K562 (cell line): ENCODE data around the gene ZNF441. TPM values are rescaled to one million over a fixed set of nuclear protein-coding genes. Genes with fewer than 3 reads are reported as not detected.

Source experiments
- CBX3 ChIP-seq, 2 experiments: IDR thresholded peaks; 1 replicate in 1 of 2; 2 replicates in 1 of 2; pipeline ENCODE4 v1.6.1; 2012; ENCODE audit warnings: inconsistent platforms in 2 of 2, low read length in 2 of 2, borderline replicate concordance in 1 of 2, control low read depth in 1 of 2
- CC2D1A ChIP-seq: fragments of 450-650 bp; IDR thresholded peaks from 2 replicates; pipeline ENCODE4 v1.6.1; 2017; ENCODE audit warnings: mild to moderate bottlenecking
- EZH2 ChIP-seq: IDR thresholded peaks from 2 replicates; pipeline ENCODE4 v1.6.1; 2012; ENCODE audit warnings: low read depth, mild to moderate bottlenecking, inconsistent platforms, low read length, borderline replicate concordance
- GTF2A2 ChIP-seq: IDR thresholded peaks from 2 replicates; pipeline ENCODE4 v1.6.1; 2016; ENCODE audit warnings: mild to moderate bottlenecking, missing genetic modification characterization, missing compliant biosample characterization
- HDAC2 ChIP-seq: fragments of 450-650 bp; IDR thresholded peaks from 2 replicates; pipeline ENCODE4 v1.6.1; 2016; ENCODE audit warnings: mild to moderate bottlenecking
- JUN ChIP-seq, 2 experiments: sonication (generic) in 1 of 2; formaldehyde crosslinking in 1 of 2; IDR thresholded peaks; 2 replicates each; pipeline versions ENCODE4 v1.6.1 to v1.8.0; 2012 to 2022; ENCODE audit warnings: borderline replicate concordance in 2 of 2, mild to moderate bottlenecking in 2 of 2, improper control_type of control experiment in 1 of 2, low read depth in 1 of 2, low read length in 1 of 2, missing genetic modification reagents in 1 of 2
- L3MBTL2 ChIP-seq: fragments of 450-650 bp; IDR thresholded peaks from 2 replicates; pipeline ENCODE4 v1.6.1; 2016; ENCODE audit warnings: mild to moderate bottlenecking, moderate library complexity
- MTA2 ChIP-seq: fragments of 450-650 bp; IDR thresholded peaks from 2 replicates; pipeline ENCODE4 v1.6.1; 2016; ENCODE audit warnings: low read depth
- RBM15 ChIP-seq: fragments of 200-400 bp; formaldehyde crosslinking; IDR thresholded peaks from 2 replicates; pipeline ENCODE4 v1.6.1; 2018; ENCODE audit warnings: mild to moderate bottlenecking, low read length, moderate library complexity; ENCODE audit not compliant: insufficient read depth
- RFX7 ChIP-seq: fragments of 250-450 bp; sonication (Bioruptor Pico); IDR thresholded peaks from 2 replicates; pipeline ENCODE4 v1.5.1; 2021; ENCODE audit warnings: mild to moderate bottlenecking
- SMAD1 ChIP-seq: fragments of 150-350 bp; IDR thresholded peaks from 2 replicates; pipeline ENCODE4 v1.6.1; 2014; ENCODE audit warnings: low read length, low read depth; ENCODE audit not compliant: partially characterized antibody
- SMARCA4 ChIP-seq: fragments of 450-650 bp; IDR thresholded peaks from 2 replicates; pipeline ENCODE4 v1.6.1; 2016
- SREBF2 ChIP-seq: sonication (generic); formaldehyde crosslinking; IDR thresholded peaks from 2 replicates; pipeline ENCODE4 v1.4.0; 2020; ENCODE audit warnings: mild to moderate bottlenecking, missing genetic modification reagents
- TOE1 ChIP-seq, 2 experiments: fragments of 450-650 bp in 1 of 2; sonication (generic) in 1 of 2; formaldehyde crosslinking in 1 of 2; IDR thresholded peaks; 2 replicates each; pipeline versions ENCODE4 v1.7.1 to v1.8.0; 2016 to 2022; ENCODE audit warnings: borderline replicate concordance in 2 of 2, mild to moderate bottlenecking in 2 of 2, antibody characterized with exemption in 1 of 2, inconsistent platforms in 1 of 2, low read depth in 1 of 2, missing genetic modification reagents in 1 of 2, moderate library complexity in 1 of 2
- ZNF175 ChIP-seq: fragments of 200-800 bp; sonication (Bioruptor generic); IDR thresholded peaks from 2 replicates; pipeline ENCODE4 v1.6.1; 2016; ENCODE audit warnings: low read depth, mild to moderate bottlenecking, missing genetic modification characterization, missing compliant biosample characterization
- ZNF274 ChIP-seq: IDR thresholded peaks from 2 replicates; pipeline ENCODE4 v1.6.1; 2011; ENCODE audit warnings: low read depth, mild to moderate bottlenecking, low read length, moderate library complexity, borderline replicate concordance
- ZNF3 ChIP-seq: fragments of 250-450 bp; sonication (Bioruptor Pico); IDR thresholded peaks from 2 replicates; pipeline ENCODE4 v1.5.0; 2021; ENCODE audit warnings: mild to moderate bottlenecking, moderate library complexity
- ZNF316 ChIP-seq: fragments of 450-650 bp; IDR thresholded peaks from 2 replicates; pipeline ENCODE4 v1.6.1; 2016
- ZNF668 ChIP-seq: fragments of 250-450 bp; sonication (Bioruptor Pico); IDR thresholded peaks from 2 replicates; pipeline ENCODE4 v1.8.0; 2022; ENCODE audit warnings: mild to moderate bottlenecking, inconsistent platforms
- ZNF778 ChIP-seq: fragments of 450-650 bp; formaldehyde crosslinking; IDR thresholded peaks from 2 replicates; pipeline ENCODE4 v1.4.0; 2020; ENCODE audit warnings: mild to moderate bottlenecking, moderate library complexity
- polyA plus RNA-seq, 8 experiments: library from polyadenylated mRNA; depleted of rRNA in 4 of 8; stranded (reverse) in 5 of 8; unstranded in 3 of 8; fragments of >200 nt; fragmentation: Nextera tagmentation in 2 of 8; fragmentation: Illumina TruSeq in 1 of 8; extraction: Ambion mirVana in 2 of 8; extraction: Trizol in 1 of 8; gene quantifications; 2 replicates each; pipeline versions ENCODE4 v1.2.1 to v1.2.3, GENCODE V29; 2011 to 2014; ENCODE audit warnings: inconsistent platforms in 1 of 8, missing spikeins in 1 of 8
- total RNA-seq, 7 experiments: library from RNA; depleted of rRNA in 6 of 7; stranded (reverse); fragments of >200 nt in 6 of 7; fragmentation: Illumina TruSeq in 2 of 7; extraction: Trizol in 2 of 7; gene quantifications; 2 replicates each; pipeline versions ENCODE4 v1.2.1 to v1.2.3, GENCODE V29; 2011 to 2021; ENCODE audit warnings: low replicate concordance in 1 of 7
- TF ChIP-seq, protein P1 (sequence below), 2 experiments: fragments of 450-650 bp in 1 of 2; sonication (generic) in 1 of 2; formaldehyde crosslinking in 1 of 2; IDR thresholded peaks in 1 of 2; conservative IDR thresholded peaks in 1 of 2; 2 replicates each; pipeline versions ENCODE4 v1.6.1 to v1.8.1; 2016 to 2023; ENCODE audit warnings: mild to moderate bottlenecking in 2 of 2, moderate library complexity in 2 of 2, inconsistent platforms in 1 of 2, missing genetic modification reagents in 1 of 2
- TF ChIP-seq, protein P2 (sequence below): sonication (generic); formaldehyde crosslinking; IDR thresholded peaks from 2 replicates; pipeline ENCODE4 v1.8.0; 2022; ENCODE audit warnings: mild to moderate bottlenecking, missing genetic modification reagents, borderline replicate concordance
- TF ChIP-seq, protein P3 (sequence below), 2 experiments: fragments of 450-650 bp; IDR thresholded peaks; 2 replicates each; pipeline ENCODE4 v1.6.1; 2016

Gene ZNF441
- total and polyA plus RNA-seq, 9 of the 15 experiments (the other 6 are each of a cell fraction or from before 2014, with no cell fraction given): 1.9 to 14.0 (median 7.8) TPM

DNA sequence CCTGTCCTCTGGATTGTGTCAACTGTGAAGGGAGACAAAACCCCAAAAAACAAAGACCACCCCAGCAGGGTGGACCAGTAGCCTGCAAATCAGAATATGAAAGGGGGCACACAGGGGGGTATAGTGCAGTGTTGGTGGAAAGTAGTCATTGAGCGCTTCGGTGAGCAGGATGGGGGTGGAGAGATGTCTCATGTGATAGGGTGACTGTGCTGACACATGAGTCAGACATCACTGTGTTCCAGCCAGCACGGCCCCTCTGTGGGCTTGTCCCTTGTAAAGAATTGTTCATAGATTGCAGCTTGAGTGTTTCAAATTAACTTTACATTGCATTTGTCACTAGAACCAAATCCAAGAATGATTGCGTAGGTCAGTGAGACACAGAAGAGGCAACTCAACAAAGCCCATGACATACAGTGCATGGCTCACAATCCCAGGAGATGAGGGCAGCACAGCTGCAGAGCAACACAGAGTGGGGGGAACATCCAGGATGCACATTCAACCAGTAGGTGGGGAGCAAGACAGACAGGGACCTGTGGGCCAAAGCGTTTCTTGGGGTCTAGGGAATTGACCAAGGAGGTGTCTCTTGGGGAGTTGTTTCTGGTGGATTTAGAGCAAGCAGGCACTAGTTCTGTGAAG is 54.8 kb downstream of the ZNF441 start (continued):
- TF ChIP-seq ZNF778 (CRISPR knock-in tag): no peak
- no peak for TF ChIP-seq CC2D1A
- TF ChIP-seq HDAC2: 0 out of 2 replicates have a peak, but pooled peaks have one; percentile 28
- peak; percentile 67 for TF ChIP-seq L3MBTL2
- TF ChIP-seq, protein P1, sequence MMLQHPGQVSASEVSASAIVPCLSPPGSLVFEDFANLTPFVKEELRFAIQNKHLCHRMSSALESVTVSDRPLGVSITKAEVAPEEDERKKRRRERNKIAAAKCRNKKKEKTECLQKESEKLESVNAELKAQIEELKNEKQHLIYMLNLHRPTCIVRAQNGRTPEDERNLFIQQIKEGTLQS (IDR thresholded peaks at IDR 0.05): peak; percentile 81
- TF ChIP-seq, protein P1 (CRISPR knock-in tag; conservative IDR thresholded peaks at IDR 0.05): no peak
- TF ChIP-seq, protein P2, sequence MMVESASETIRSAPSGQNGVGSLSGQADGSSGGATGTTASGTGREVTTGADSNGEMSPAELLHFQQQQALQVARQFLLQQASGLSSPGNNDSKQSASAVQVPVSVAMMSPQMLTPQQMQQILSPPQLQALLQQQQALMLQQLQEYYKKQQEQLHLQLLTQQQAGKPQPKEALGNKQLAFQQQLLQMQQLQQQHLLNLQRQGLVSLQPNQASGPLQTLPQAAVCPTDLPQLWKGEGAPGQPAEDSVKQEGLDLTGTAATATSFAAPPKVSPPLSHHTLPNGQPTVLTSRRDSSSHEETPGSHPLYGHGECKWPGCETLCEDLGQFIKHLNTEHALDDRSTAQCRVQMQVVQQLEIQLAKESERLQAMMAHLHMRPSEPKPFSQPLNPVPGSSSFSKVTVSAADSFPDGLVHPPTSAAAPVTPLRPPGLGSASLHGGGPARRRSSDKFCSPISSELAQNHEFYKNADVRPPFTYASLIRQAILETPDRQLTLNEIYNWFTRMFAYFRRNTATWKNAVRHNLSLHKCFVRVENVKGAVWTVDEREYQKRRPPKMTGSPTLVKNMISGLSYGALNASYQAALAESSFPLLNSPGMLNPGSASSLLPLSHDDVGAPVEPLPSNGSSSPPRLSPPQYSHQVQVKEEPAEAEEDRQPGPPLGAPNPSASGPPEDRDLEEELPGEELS: no peak
- TF ChIP-seq ZNF316: no peak
- 0 out of 2 replicates have a peak, but pooled peaks have one; percentile 34 for TF ChIP-seq TOE1 (IDR thresholded peaks at IDR 0.05; ENCODE audit: borderline replicate concordance)
- no peak for TF ChIP-seq TOE1 (CRISPR knock-in tag; IDR thresholded peaks at IDR 0.05; ENCODE audit: borderline replicate concordance, low read depth)
- TF ChIP-seq GTF2A2: no peak
- no peak for TF ChIP-seq SMAD1
- TF ChIP-seq ZNF175 (CRISPR knock-in tag): no peak
- TF ChIP-seq, protein P3, sequence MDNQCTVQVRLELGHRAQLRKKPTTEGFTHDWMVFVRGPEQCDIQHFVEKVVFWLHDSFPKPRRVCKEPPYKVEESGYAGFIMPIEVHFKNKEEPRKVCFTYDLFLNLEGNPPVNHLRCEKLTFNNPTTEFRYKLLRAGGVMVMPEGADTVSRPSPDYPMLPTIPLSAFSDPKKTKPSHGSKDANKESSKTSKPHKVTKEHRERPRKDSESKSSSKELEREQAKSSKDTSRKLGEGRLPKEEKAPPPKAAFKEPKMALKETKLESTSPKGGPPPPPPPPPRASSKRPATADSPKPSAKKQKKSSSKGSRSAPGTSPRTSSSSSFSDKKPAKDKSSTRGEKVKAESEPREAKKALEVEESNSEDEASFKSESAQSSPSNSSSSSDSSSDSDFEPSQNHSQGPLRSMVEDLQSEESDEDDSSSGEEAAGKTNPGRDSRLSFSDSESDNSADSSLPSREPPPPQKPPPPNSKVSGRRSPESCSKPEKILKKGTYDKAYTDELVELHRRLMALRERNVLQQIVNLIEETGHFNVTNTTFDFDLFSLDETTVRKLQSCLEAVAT (IDR thresholded peaks at IDR 0.05): no peak
- TF ChIP-seq ZNF668 (CRISPR knock-in tag): no peak
- no peak for TF ChIP-seq RBM15
- no peak for TF ChIP-seq SREBF2
- peak; percentile 82 for TF ChIP-seq JUN (IDR thresholded peaks at IDR 0.05; ENCODE audit: borderline replicate concordance, low read depth, low read length)
- TF ChIP-seq JUN (CRISPR knock-in tag; IDR thresholded peaks at IDR 0.05; ENCODE audit: borderline replicate concordance): no peak
- TF ChIP-seq SMARCA4: peak; percentile 66
- TF ChIP-seq ZNF3 (CRISPR knock-in tag): no peak
- no peak for TF ChIP-seq MTA2
- TF ChIP-seq ZNF274: no peak
- TF ChIP-seq EZH2: no peak
- TF ChIP-seq RFX7 (CRISPR knock-in tag): no peak
- no peak for TF ChIP-seq CBX3 (IDR thresholded peaks at IDR 0.05; ENCODE audit: borderline replicate concordance in 1 of 2, low read length in 2 of 2)
